ENCODE results near the gene RMRP. TPM values are rescaled to one million over a fixed set of nuclear protein-coding genes. Genes with fewer than 3 reads are reported as not detected.

The RMRP gene
- total RNA-seq, 1 donor from 2014 or later = 24,340 TPM

- Histone ChIP-seq H3K9me3 (no peaks in the 10 kb centered on the region), H3K27me3 (ENCODE audit: low read depth) (no peaks in the 10 kb centered on the region), H3K4me3 (peak overlapping the region; percentile 3), H3K36me3 (peaks cover 11% of the 10 kb centered on the region), H3K4me1 (peaks cover 21% of the 10 kb centered on the region), H3K27ac (no peak overlapping the region)
- TF ChIP-seq, protein P1, sequence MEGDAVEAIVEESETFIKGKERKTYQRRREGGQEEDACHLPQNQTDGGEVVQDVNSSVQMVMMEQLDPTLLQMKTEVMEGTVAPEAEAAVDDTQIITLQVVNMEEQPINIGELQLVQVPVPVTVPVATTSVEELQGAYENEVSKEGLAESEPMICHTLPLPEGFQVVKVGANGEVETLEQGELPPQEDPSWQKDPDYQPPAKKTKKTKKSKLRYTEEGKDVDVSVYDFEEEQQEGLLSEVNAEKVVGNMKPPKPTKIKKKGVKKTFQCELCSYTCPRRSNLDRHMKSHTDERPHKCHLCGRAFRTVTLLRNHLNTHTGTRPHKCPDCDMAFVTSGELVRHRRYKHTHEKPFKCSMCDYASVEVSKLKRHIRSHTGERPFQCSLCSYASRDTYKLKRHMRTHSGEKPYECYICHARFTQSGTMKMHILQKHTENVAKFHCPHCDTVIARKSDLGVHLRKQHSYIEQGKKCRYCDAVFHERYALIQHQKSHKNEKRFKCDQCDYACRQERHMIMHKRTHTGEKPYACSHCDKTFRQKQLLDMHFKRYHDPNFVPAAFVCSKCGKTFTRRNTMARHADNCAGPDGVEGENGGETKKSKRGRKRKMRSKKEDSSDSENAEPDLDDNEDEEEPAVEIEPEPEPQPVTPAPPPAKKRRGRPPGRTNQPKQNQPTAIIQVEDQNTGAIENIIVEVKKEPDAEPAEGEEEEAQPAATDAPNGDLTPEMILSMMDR (IDR thresholded peaks at IDR 0.05) = no peak
- no peak for ATAC-seq
- no peak for DNase-seq
- intact Hi-C loops (cut with DNase I) = no loop called here
Observed at GRCh38 chr9:35686222-35687203, 28.7 kb upstream of the RMRP start.

GRCh38 chr9:35685506-35685905 is 27.7 kb upstream of the RMRP start:
- no peak overlapping the region for H3K27ac ChIP-seq
- no peak for ATAC-seq
- peaks cover 16% of the 10 kb centered on the region for H3K4me1 ChIP-seq
- no peaks in the 10 kb centered on the region for H3K27me3 ChIP-seq (ENCODE audit: low read depth)
- no peak for DNase-seq
- H3K9me3 ChIP-seq = no peaks in the 10 kb centered on the region
- no peak overlapping the region for H3K4me3 ChIP-seq
- TF ChIP-seq, protein P1 (IDR thresholded peaks at IDR 0.05) = no peak
- peaks cover 11% of the 10 kb centered on the region for H3K36me3 ChIP-seq
- intact Hi-C loops (cut with DNase I) = no loop called here

DNA sequence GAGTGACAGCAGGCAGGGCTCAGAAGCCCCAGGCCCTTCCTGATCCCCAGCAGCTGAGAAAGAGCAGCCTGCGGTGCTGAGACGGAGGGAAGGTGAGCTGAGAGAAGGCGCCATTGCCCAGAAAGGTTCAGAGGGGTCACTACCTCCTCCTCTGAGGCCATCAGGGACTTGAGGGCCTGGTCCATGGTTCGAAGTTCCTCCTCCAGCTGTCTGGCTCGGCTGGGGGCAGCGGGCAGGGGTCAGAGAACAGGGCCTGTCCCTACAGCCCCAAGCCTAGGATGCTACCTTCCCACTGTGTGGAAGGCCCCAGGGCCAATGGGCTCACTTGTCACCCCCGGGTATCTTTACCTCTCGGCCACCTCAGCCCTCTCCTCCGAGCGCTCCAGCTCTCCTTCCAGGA is 27.1 kb upstream of the RMRP start:
- TF ChIP-seq, protein P1 (IDR thresholded peaks at IDR 0.05) = no peak
- intact Hi-C loops (cut with DNase I) = no loop called here
- ATAC-seq = no peak
- no peaks in the 10 kb centered on the region for H3K9me3 ChIP-seq
- no peaks in the 10 kb centered on the region for H3K27me3 ChIP-seq (ENCODE audit: low read depth)
- H3K4me1 ChIP-seq = peaks cover 12% of the 10 kb centered on the region
- no peak for DNase-seq
- H3K27ac ChIP-seq = no peak overlapping the region
- no peak overlapping the region for H3K4me3 ChIP-seq
- H3K36me3 ChIP-seq = peaks cover 11% of the 10 kb centered on the region

- peaks cover 11% of the 10 kb centered on the region for H3K36me3 ChIP-seq
- no peaks in the 10 kb centered on the region for H3K27me3 ChIP-seq (ENCODE audit: low read depth)
- H3K4me3 ChIP-seq = no peak overlapping the region
- peak; percentile 30 to 72 for ATAC-seq
- peaks cover 10% of the 10 kb centered on the region for H3K4me1 ChIP-seq
- no peaks in the 10 kb centered on the region for H3K9me3 ChIP-seq
- intact Hi-C loops (cut with DNase I) = no loop called here
- TF ChIP-seq, protein P1 (IDR thresholded peaks at IDR 0.05) = no peak
- no peak for DNase-seq
- H3K27ac ChIP-seq = no peak overlapping the region
Observed at GRCh38 chr9:35683323-35683722, 25.5 kb upstream of the RMRP start.

- ATAC-seq (no peak), DNase-seq (no peak)
- Histone ChIP-seq H3K27me3 (ENCODE audit: low read depth) (no peaks in the 10 kb centered on the region), H3K4me3 (no peak overlapping the region), H3K9me3 (no peaks in the 10 kb centered on the region), H3K4me1 (peaks cover 10% of the 10 kb centered on the region), H3K36me3 (peaks cover 11% of the 10 kb centered on the region), H3K27ac (no peak overlapping the region)
- TF ChIP-seq, protein P1 (IDR thresholded peaks at IDR 0.05) = no peak
- intact Hi-C loops (cut with DNase I) = no loop called here
Observed at GRCh38 chr9:35682520-35683315, 24.9 kb upstream of the RMRP start.

Measured in lower lobe of right lung (tissue), 2 donors.